ENCODE measurements around the gene KSR2. TPM values are rescaled to one million over a fixed set of nuclear protein-coding genes. Genes with fewer than 3 reads are reported as not detected.

The KSR2 gene
- total RNA-seq, 4 donors from 2014 or later, result under 0.01 to 0.08 (median under 0.01) TPM; not detected in 1

GRCh38 chr12:117439531-117440001 is 529.2 kb downstream of the KSR2 start:
- no peaks in the 10 kb centered on the region for H3K9me3 ChIP-seq
- WGBS, 2 donors (ENCODE audit: low coverage in 1 of 2), result no CpG with 5 or more reads among the region's 13 CpGs
- H3K27ac ChIP-seq, result no peak overlapping the region
- H3K36me3 ChIP-seq, result no peaks in the 10 kb centered on the region
- H3K4me1 ChIP-seq, result no peaks in the 10 kb centered on the region
- ATAC-seq, result no peak
- no peak for TF ChIP-seq POLR2AphosphoS5 (IDR thresholded peaks at IDR 0.05)
- H3K27me3 ChIP-seq, result peaks cover 38% of the 10 kb centered on the region
- no peak overlapping the region for H3K4me3 ChIP-seq

GRCh38 chr12:117438809-117439208 is 530.0 kb downstream of the KSR2 start:
- Histone ChIP-seq H3K27me3 (peaks cover 41% of the 10 kb centered on the region), H3K9me3 (no peaks in the 10 kb centered on the region), H3K4me1 (no peaks in the 10 kb centered on the region), H3K27ac (no peak overlapping the region), H3K36me3 (no peaks in the 10 kb centered on the region), H3K4me3 (no peak overlapping the region)
- WGBS, 2 donors (ENCODE audit: low coverage in 1 of 2), result no CpG with 5 or more reads among the region's 6 CpGs
- TF ChIP-seq EP300 (IDR thresholded peaks at IDR 0.05) (no peak), CTCF (IDR thresholded peaks at IDR 0.05) (no peak), POLR2A (IDR thresholded peaks at IDR 0.05) (no peak), POLR2AphosphoS5 (IDR thresholded peaks at IDR 0.05) (no peak)
- no peak for ATAC-seq

- 80 to 89% methylated on average over 8 to 10 of the region's 11 CpGs for WGBS, 2 donors (ENCODE audit: low coverage in 1 of 2)
- Histone ChIP-seq H3K4me1 (no peaks in the 10 kb centered on the region), H3K4me3 (no peak overlapping the region), H3K9me3 (no peaks in the 10 kb centered on the region), H3K27me3 (peaks cover 41% of the 10 kb centered on the region), H3K27ac (no peak overlapping the region), H3K36me3 (no peaks in the 10 kb centered on the region)
- TF ChIP-seq POLR2AphosphoS5 (IDR thresholded peaks at IDR 0.05) (no peak), EP300 (IDR thresholded peaks at IDR 0.05) (no peak), POLR2A (IDR thresholded peaks at IDR 0.05) (no peak), CTCF (IDR thresholded peaks at IDR 0.05) (no peak)
- ATAC-seq, result no peak
These were observed 531.1 kb downstream of the KSR2 start for GRCh38 chr12:117437516-117438255.

- 85 to 90% methylated on average over 2 to 3 of the region's 3 CpGs for WGBS, 2 donors (ENCODE audit: low coverage in 1 of 2)
- H3K4me3 ChIP-seq, result no peak overlapping the region
- H3K27me3 ChIP-seq, result peaks cover 25% of the 10 kb centered on the region
- H3K36me3 ChIP-seq, result no peaks in the 10 kb centered on the region
- H3K4me1 ChIP-seq, result no peaks in the 10 kb centered on the region
- no peak overlapping the region for H3K27ac ChIP-seq
- no peaks in the 10 kb centered on the region for H3K9me3 ChIP-seq
- TF ChIP-seq POLR2A (IDR thresholded peaks at IDR 0.05) (no peak), POLR2AphosphoS5 (IDR thresholded peaks at IDR 0.05) (no peak), EP300 (IDR thresholded peaks at IDR 0.05) (no peak), CTCF (IDR thresholded peaks at IDR 0.05) (no peak)
- no peak for ATAC-seq
These were observed 534.9 kb downstream of the KSR2 start for GRCh38 chr12:117433878-117434277.

- Histone ChIP-seq H3K27ac (no peak overlapping the region), H3K9me3 (no peaks in the 10 kb centered on the region), H3K4me3 (no peak overlapping the region), H3K36me3 (no peaks in the 10 kb centered on the region), H3K27me3 (peaks cover 10% of the 10 kb centered on the region), H3K4me1 (no peaks in the 10 kb centered on the region)
- no peak for ATAC-seq
- 37 to 79% methylated on average over 4 to 6 of the region's 6 CpGs for WGBS, 2 donors (ENCODE audit: low coverage in 1 of 2)
- TF ChIP-seq POLR2AphosphoS5 (IDR thresholded peaks at IDR 0.05), result no peak
- no peak for TF ChIP-seq EP300 (IDR thresholded peaks at IDR 0.05)
- no peak for TF ChIP-seq POLR2A (IDR thresholded peaks at IDR 0.05)
- TF ChIP-seq CTCF (IDR thresholded peaks at IDR 0.05), result no peak
These were observed 538.5 kb downstream of the KSR2 start for GRCh38 chr12:117430246-117430645.
